Measurements from ENCODE around the gene TRPC6. TPM values are rescaled to one million over a fixed set of nuclear protein-coding genes. Genes with fewer than 3 reads are reported as not detected.
A peak's percentile ranks its signal among the peaks of the same experiment; 100 is the strongest.

The TRPC6 gene
- total RNA-seq, 3 donors from 2014 or later: 4.3 to 10.7 (median 6.2) TPM

- peaks cover 9 to 12% of the 10 kb centered on the region in 2 donors for H3K9me3 ChIP-seq
- H3K4me3 ChIP-seq: no peak overlapping the region
- H3K27me3 ChIP-seq: no peaks in the 10 kb centered on the region
- no peak for DNase-seq (ENCODE audit: low spot score in 2 of 2)
- no peak for TF ChIP-seq POLR2A (IDR thresholded peaks at IDR 0.05)
- no peak for TF ChIP-seq POLR2AphosphoS5 (IDR thresholded peaks at IDR 0.05)
- TF ChIP-seq CTCF (IDR thresholded peaks at IDR 0.05): no peak
- H3K27ac ChIP-seq: peak overlapping the region in 1 of 2 donors; percentile 45
- no peaks in the 10 kb centered on the region for H3K4me1 ChIP-seq
- H3K36me3 ChIP-seq: no peaks in the 10 kb centered on the region
- intact Hi-C loops (cut with DNase I; ENCODE audit: low total_unique reads): loop anchor here (5.0 kb wide), 1 partner anchor 873 kb away; no protein-coding TSS in a partner anchor
Observed at GRCh38 chr11:101429703-101430540, 153.9 kb downstream of the TRPC6 start.

GRCh38 chr11:101428918-101429317 lies 154.9 kb downstream of the TRPC6 start:
- Histone ChIP-seq H3K4me3 (no peak overlapping the region), H3K9me3 (peaks cover 9 to 12% of the 10 kb centered on the region in 2 donors), H3K27ac (no peak overlapping the region), H3K36me3 (no peaks in the 10 kb centered on the region), H3K4me1 (no peaks in the 10 kb centered on the region), H3K27me3 (no peaks in the 10 kb centered on the region)
- TF ChIP-seq POLR2A (IDR thresholded peaks at IDR 0.05) (no peak), POLR2AphosphoS5 (IDR thresholded peaks at IDR 0.05) (no peak), CTCF (IDR thresholded peaks at IDR 0.05) (no peak)
- no peak for DNase-seq (ENCODE audit: low spot score in 2 of 2)
- intact Hi-C loops (cut with DNase I; ENCODE audit: low total_unique reads): loop anchor here (5.0 kb wide), 1 partner anchor 872 kb away; no protein-coding TSS in a partner anchor

GRCh38 chr11:101407324-101407723 lies 176.5 kb downstream of the TRPC6 start:
- Histone ChIP-seq H3K27me3 (no peaks in the 10 kb centered on the region), H3K36me3 (no peaks in the 10 kb centered on the region), H3K27ac (peak overlapping the region; percentile 62 to 75), H3K9me3 (peaks cover 5 to 7% of the 10 kb centered on the region in 2 donors), H3K4me1 (no peaks in the 10 kb centered on the region), H3K4me3 (peak overlapping the region in 1 of 3 donors; percentile 34)
- peak in 1 of 2 donors; percentile 61 for DNase-seq (ENCODE audit: low spot score in 2 of 2)
- no peak for TF ChIP-seq POLR2A (IDR thresholded peaks at IDR 0.05)
- no peak for TF ChIP-seq CTCF (IDR thresholded peaks at IDR 0.05)
- TF ChIP-seq POLR2AphosphoS5 (IDR thresholded peaks at IDR 0.05): no peak
- intact Hi-C loops (cut with DNase I; ENCODE audit: low total_unique reads): loop anchor here (5.0 kb wide), 1 partner anchor 615 kb away; no protein-coding TSS in a partner anchor
